ENCODE measurements around the gene ELF4.

Gene ELF4

GRCh38 chrX:130020661-130021324, 89.5 kb downstream of the ELF4 start:
- no peak for DNase-seq (ENCODE audit: low read depth)
- no peak overlapping the region for H3K4me3 ChIP-seq (ENCODE audit: low read length)
- TF ChIP-seq CTCF (conservative IDR thresholded peaks at IDR 0.05; ENCODE audit: low read length), result no peak

- no peak for DNase-seq (ENCODE audit: low read depth)
- no peak for TF ChIP-seq CTCF (conservative IDR thresholded peaks at IDR 0.05; ENCODE audit: low read length)
- no peak overlapping the region for H3K4me3 ChIP-seq (ENCODE audit: low read length)
Observed at GRCh38 chrX:130018143-130018542, 92.2 kb downstream of the ELF4 start.

- DNase-seq (ENCODE audit: low read depth), result no peak
- no peak for TF ChIP-seq CTCF (conservative IDR thresholded peaks at IDR 0.05; ENCODE audit: low read length)
- no peak overlapping the region for H3K4me3 ChIP-seq (ENCODE audit: low read length)
Observed at GRCh38 chrX:130015181-130015580, 95.1 kb downstream of the ELF4 start.

Measured in AG10803 (cell line).